ENCODE measurements around the gene ADGRG7. TPM values are rescaled to one million over a fixed set of nuclear protein-coding genes. Genes with fewer than 3 reads are reported as not detected.

The ADGRG7 gene
- total RNA-seq, 4 donors from 2014 or later = 1.8 to 18.3 (median 12.1) TPM

DNA sequence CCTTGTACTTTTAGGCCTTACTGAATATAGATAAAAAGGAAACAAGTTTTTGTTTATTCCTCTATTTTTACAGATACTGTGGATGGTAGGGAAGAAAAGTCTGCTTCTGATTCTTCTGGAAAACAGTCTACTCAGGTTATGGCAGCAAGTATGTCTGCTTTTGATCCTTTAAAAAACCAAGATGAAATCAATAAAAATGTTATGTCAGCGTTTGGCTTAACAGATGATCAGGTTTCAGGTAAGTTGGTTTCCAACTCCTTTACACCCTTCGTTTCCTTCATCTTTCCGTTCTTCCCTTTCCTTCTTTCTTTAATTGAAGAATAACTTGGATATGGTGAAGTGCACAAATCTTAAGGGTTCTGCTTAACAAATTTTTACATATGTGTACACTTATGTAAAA lies 123.0 kb downstream of the ADGRG7 start:
- H3K4me1 ChIP-seq = peaks cover 0 to 4% (median 0%) of the 10 kb centered on the region in 4 donors
- TF ChIP-seq EP300 (IDR thresholded peaks at IDR 0.05; ENCODE audit: low read depth) = no peak
- TF ChIP-seq, protein P1, sequence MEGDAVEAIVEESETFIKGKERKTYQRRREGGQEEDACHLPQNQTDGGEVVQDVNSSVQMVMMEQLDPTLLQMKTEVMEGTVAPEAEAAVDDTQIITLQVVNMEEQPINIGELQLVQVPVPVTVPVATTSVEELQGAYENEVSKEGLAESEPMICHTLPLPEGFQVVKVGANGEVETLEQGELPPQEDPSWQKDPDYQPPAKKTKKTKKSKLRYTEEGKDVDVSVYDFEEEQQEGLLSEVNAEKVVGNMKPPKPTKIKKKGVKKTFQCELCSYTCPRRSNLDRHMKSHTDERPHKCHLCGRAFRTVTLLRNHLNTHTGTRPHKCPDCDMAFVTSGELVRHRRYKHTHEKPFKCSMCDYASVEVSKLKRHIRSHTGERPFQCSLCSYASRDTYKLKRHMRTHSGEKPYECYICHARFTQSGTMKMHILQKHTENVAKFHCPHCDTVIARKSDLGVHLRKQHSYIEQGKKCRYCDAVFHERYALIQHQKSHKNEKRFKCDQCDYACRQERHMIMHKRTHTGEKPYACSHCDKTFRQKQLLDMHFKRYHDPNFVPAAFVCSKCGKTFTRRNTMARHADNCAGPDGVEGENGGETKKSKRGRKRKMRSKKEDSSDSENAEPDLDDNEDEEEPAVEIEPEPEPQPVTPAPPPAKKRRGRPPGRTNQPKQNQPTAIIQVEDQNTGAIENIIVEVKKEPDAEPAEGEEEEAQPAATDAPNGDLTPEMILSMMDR (IDR thresholded peaks at IDR 0.05) = no peak
- TF ChIP-seq POLR2A (IDR thresholded peaks at IDR 0.05) = no peak
- no peak for TF ChIP-seq POLR2AphosphoS5 (IDR thresholded peaks at IDR 0.05)
- WGBS, 2 donors (ENCODE audit: low coverage in 1 of 2) = 89 to 92% methylated on average over 3 of the region's 3 CpGs
- no peak overlapping the region for H3K27ac ChIP-seq
- H3K4me3 ChIP-seq = no peak overlapping the region
- no peaks in the 10 kb centered on the region for H3K9me3 ChIP-seq
- in situ Hi-C loops (cut with MboI; ENCODE audit: low pct_ligation_motif_present in 1 of 4, low pct_unique_long_range_greater_than_20kb in 1 of 4, low sequenced_read_pairs in 3 of 4) (no loop called here), intact Hi-C loops (cut with DNase I; ENCODE audit: low total_unique reads) (no loop called here)
- H3K27me3 ChIP-seq = no peaks in the 10 kb centered on the region
- no peak for DNase-seq
- H3K36me3 ChIP-seq = peaks cover 0 to 69% (median 34%) of the 10 kb centered on the region in 4 donors

DNA sequence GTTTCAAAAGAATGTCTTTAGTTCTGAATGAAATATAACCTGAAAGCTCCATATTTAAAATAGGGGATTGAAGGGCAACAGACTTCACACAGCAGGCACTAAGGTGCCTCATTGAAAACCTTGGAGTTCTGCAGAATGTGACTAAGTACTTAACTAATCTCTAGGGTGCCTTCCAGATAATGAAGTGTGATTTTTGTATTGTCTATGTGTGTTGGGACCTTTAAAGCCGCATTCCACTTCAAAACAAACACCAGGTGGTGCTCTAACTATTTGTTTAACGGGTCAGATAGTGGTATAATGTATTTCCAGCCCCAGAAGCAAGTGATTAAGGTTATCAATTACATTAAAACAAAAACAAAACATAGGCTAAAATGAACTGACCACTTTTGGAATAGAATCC lies 127.9 kb downstream of the ADGRG7 start:
- intact Hi-C loops (cut with DNase I; ENCODE audit: low total_unique reads) (no loop called here), in situ Hi-C loops (cut with MboI; ENCODE audit: low pct_ligation_motif_present in 1 of 4, low pct_unique_long_range_greater_than_20kb in 1 of 4, low sequenced_read_pairs in 3 of 4) (no loop called here)
- DNase-seq = no peak

DNA sequence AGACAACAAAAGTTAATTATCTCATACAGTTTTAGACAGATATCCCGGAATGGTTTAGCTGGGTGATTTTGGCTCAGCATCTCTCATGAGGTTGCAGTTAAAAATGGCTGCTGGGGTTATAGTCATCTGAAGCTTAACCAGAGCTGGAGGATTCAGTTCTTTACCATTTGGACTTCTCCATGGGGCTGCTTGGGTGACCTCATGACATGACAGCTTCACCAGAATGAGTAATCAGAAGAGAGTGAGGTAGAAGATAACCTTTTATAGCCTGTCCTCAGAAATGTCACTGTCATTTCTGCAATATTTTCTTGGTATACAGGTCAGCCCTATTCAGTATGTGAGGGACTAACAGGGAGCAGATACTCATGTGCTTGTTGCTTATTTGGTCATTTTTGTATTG lies 130.8 kb downstream of the ADGRG7 start:
- no peak for DNase-seq
- peaks cover 0 to 71% (median 22%) of the 10 kb centered on the region in 4 donors for H3K36me3 ChIP-seq
- no peak overlapping the region for H3K27ac ChIP-seq
- in situ Hi-C loops (cut with MboI; ENCODE audit: low pct_ligation_motif_present in 1 of 4, low pct_unique_long_range_greater_than_20kb in 1 of 4, low sequenced_read_pairs in 3 of 4) = no loop called here
- 88 to 100% methylated on average over 1 of the region's 1 CpG for WGBS, 2 donors (ENCODE audit: low coverage in 1 of 2)
- H3K4me3 ChIP-seq = no peak overlapping the region
- H3K4me1 ChIP-seq = no peaks in the 10 kb centered on the region
- no peak for TF ChIP-seq POLR2AphosphoS5 (IDR thresholded peaks at IDR 0.05)
- no peak for TF ChIP-seq POLR2A (IDR thresholded peaks at IDR 0.05)
- TF ChIP-seq, protein P1 (IDR thresholded peaks at IDR 0.05) = no peak
- TF ChIP-seq EP300 (IDR thresholded peaks at IDR 0.05; ENCODE audit: low read depth) = no peak
- no peaks in the 10 kb centered on the region for H3K27me3 ChIP-seq
- H3K9me3 ChIP-seq = no peaks in the 10 kb centered on the region
- intact Hi-C loops (cut with DNase I; ENCODE audit: low total_unique reads) = no loop called here

More for the DNA sequence above, 127.9 kb downstream of the ADGRG7 start:
- WGBS, 2 donors (ENCODE audit: low coverage in 1 of 2) = 38 to 56% methylated on average over 2 of the region's 2 CpGs
- TF ChIP-seq, protein P1 (IDR thresholded peaks at IDR 0.05) = peak in 3 of 5 experiments; percentile 20 to 31 (median 24)
- TF ChIP-seq EP300 (IDR thresholded peaks at IDR 0.05; ENCODE audit: low read depth) = no peak
- Histone ChIP-seq H3K9me3 (no peaks in the 10 kb centered on the region), H3K27ac (no peak overlapping the region), H3K4me1 (peaks cover 0 to 4% (median 0%) of the 10 kb centered on the region in 4 donors), H3K4me3 (no peak overlapping the region), H3K27me3 (no peaks in the 10 kb centered on the region), H3K36me3 (peaks cover 0 to 61% (median 27%) of the 10 kb centered on the region in 4 donors)

DNA sequence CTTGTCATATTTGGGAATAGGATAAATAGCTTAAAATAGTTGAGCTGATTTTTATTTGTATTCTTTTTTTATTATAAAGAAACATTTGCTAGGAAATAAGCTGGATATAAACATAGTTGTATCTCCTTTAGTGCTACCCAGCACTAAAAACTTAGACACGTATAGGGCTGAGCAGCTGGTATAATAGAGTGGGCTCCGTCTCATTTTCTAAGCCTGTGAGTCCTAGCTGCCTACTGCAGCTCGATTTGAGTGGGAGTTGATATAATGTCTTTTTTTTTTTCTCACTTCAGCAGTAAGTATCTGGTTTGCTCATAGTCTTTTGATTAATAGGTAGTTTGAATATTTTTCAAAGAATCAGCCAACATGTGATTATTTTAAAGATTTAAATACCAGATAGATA lies 134.1 kb downstream of the ADGRG7 start:
- in situ Hi-C loops (cut with MboI; ENCODE audit: low pct_ligation_motif_present in 1 of 4, low pct_unique_long_range_greater_than_20kb in 1 of 4, low sequenced_read_pairs in 3 of 4) = no loop called here
- DNase-seq = no peak
- Histone ChIP-seq H3K4me3 (no peak overlapping the region), H3K36me3 (peaks cover 0 to 74% (median 22%) of the 10 kb centered on the region in 4 donors), H3K27me3 (no peaks in the 10 kb centered on the region), H3K27ac (no peak overlapping the region), H3K9me3 (no peaks in the 10 kb centered on the region), H3K4me1 (no peaks in the 10 kb centered on the region)
- WGBS, 2 donors (ENCODE audit: low coverage in 1 of 2) = 91 to 96% methylated on average over 3 of the region's 3 CpGs
- intact Hi-C loops (cut with DNase I; ENCODE audit: low total_unique reads) = no loop called here
- TF ChIP-seq, protein P1 (IDR thresholded peaks at IDR 0.05) = no peak
- TF ChIP-seq POLR2A (IDR thresholded peaks at IDR 0.05) (no peak), EP300 (IDR thresholded peaks at IDR 0.05; ENCODE audit: low read depth) (no peak), POLR2AphosphoS5 (IDR thresholded peaks at IDR 0.05) (no peak)

Measured in transverse colon (tissue), 4 donors.